Dedifferentiated amniotic fluid mesenchymal stem cell (primary cell): ENCODE measurements around the gene GAGE13.
A peak's percentile ranks its signal among the peaks of the same experiment; 100 is the strongest.
"Not testable (repeated sequence)": the region's sequence is repeated elsewhere in the genome, so short reads cannot be mapped to it uniquely, and the experiment has no call there.

Experiments used
- DNase-seq: peaks from one replicate; pipeline ENCODE4 v3.0.0-alpha.2; 2016; ENCODE audit errors: extremely low spot score

Gene GAGE13, protein sequence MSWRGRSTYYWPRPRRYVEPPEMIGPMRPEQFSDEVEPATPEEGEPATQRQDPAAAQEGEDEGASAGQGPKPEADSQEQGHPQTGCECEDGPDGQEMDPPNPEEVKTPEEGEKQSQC

DNA sequence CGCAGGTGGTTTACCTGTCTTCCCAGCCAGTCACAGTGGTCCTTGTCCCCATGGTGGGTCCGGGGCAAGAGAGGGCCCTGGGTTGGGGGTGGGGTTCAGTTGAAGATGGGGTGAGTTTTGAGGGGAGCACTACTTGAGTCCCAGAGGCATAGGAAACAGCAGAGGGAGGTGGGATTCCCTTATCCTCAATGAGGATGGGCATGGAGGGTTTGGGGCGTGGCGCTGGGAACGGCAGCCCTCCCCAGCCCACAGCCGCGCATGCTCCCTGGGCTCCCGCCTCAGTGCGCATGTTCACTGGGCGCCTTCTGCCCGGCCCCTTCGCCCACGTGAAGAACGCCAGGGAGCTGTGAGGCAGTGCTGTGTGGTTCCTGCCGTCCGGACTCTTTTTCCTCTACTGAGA is at the start of gene GAGE13:
Gene GAGE13 (plus strand): TSS at position 301 of the 400 bp plus-strand sequence. CDS start 1,156 bp downstream, outside the sequence.
- DNase-seq, result not testable (repeated sequence)

DNA sequence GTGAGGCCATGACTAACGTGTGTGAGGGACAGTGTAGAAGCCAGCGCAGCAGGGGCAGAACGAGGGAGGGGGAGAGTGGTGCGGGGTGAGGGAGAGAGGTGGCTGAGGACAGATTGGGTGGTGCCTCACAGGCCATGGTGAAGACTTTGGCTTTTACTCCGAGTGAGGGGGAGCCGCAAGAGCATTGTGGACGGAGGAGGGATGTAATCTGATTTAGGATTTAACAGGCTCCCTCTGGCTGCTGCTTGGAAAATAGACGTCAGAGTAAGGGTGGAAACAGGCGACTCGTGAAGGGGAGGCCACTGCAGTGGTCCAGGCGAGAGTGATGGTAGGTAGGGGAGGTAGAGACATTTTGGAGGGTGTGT is 48.8 kb upstream of the GAGE13 start:
- DNase-seq, result no peak

DNA sequence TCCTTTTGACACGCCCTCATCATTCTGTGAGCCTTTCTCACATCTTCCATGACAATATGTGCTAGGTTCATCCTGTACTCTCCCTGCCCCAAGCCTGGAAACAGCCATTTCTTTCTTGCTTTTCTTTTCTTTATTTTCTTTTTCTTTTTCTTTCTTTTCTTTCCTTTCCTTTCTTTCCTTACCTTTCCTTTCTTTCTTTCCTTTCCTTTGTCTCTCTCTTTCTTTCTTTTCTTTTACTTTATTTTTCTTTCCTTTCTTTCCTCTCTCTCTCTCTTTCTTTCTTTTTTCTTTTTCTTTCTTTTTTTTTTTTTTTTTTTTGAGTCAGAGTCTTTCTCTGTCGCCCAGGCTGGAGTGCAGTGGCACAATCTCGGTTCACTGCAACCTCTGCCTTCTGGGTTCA is 47.2 kb upstream of the GAGE13 start:
- no peak for DNase-seq

DNA sequence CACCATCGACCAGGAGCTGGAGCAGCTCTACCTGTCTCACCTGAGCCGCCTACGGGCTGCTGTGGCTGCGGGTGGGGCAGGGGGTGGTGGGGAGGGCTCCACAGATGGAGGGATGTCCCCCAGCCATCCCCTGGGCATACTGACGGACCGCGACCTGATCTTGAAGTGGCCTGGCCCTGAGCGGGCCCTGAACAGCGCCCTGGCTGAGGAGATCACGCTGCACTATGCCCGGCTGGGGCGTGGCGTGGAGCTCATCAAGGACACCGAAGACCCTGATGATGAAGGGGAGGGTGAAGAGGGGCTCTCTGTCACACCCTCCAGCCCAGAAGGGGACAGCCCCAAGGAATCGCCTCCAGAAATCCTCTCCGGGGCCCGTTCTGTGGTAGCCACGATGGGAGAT is 45.2 kb upstream of the GAGE13 start:
- no peak for DNase-seq

DNA sequence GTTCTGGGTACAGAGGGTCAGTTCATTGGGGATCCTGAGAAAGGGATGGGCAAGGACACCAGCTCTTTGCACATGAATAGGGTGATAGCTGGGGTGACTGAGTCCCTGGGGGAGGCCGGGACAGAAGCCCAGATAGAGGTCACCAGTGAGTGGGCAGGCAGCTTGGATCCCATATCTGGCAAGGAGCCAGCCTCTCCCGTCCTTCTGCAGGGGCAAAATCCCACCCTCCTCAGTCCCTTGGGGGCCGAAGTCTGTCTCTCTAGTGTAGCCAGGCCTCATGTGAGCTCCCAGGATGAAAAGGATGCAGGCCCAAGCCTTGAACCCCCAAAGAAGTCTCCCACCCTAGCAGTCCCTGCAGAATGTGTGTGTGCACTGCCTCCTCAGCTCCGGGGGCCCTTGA is 44.8 kb upstream of the GAGE13 start:
- no peak for DNase-seq

DNA sequence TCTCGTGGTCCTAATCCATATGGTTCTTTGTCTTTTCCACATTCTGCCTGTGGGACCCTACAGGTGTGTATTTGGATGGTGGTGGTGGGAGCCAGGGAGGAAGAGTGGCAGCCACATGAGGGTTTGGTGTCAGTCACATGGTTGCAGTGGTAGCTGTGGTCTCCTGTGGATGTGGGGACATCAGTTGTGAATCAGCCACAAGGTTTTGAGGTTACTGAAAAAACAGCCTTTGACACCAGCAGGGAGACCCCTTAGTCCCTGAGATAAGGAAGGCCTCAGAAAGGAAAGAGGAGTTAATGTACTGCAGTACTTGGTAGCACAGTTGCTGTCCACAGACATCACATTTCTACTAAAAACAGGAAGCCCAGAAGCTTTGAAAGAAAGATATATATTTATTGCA is 43.7 kb upstream of the GAGE13 start:
- DNase-seq, result no peak

DNA sequence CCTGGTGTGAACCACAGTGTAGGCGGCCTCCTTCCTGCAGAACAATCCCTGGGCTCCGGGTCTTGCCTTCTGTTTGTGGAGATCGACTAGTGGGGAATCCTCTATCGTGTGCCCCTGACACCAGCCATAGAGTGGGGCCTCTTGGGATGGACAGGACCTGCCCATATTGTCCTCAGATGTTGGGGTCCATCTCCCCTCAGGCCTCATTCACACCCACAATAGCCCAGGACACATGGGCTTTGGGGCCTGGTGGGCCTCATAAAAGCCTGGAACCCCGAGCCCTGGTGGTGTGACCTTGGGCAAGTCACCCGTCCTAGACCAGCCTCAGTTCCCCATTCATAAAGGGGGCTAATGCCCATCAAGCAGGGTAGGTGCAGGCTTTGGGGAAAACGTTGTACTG is 41.2 kb upstream of the GAGE13 start:
- no peak for DNase-seq

DNA sequence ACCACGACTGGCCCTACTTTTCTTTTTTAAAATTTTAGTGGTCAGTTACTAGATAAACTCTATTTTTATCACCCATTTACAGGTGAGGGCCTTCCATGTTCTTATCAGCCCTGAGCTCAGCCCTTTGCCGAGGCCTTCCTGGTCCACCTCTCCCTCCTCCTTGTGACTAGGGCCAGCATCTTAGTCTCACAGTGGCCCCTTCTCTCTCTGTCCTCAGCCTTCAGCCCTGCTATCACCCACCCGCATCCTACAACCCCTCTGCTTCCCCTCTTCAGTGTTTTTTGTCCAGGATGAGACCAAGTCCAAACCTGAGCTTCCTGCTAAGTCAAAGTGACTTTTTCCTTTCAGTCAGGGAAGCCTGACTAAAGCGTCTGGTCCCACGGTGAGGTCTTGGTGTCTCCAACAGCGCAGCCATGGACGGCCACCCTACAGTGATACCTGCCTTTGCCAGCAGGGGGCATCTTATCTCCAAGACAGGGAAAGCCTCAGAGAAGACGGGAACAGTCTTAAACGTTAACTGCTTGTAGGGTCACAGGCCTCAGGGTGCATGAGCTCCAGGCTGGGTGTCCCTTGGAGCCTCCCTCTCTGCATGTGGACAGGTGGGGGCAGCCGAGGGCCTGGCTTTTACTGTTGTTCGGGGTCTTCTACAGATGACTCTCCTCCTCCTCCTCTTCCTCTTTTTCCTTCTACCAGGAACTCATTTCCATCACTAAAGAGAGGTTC is 39.6 kb upstream of the GAGE13 start:
- DNase-seq, result no peak

DNA sequence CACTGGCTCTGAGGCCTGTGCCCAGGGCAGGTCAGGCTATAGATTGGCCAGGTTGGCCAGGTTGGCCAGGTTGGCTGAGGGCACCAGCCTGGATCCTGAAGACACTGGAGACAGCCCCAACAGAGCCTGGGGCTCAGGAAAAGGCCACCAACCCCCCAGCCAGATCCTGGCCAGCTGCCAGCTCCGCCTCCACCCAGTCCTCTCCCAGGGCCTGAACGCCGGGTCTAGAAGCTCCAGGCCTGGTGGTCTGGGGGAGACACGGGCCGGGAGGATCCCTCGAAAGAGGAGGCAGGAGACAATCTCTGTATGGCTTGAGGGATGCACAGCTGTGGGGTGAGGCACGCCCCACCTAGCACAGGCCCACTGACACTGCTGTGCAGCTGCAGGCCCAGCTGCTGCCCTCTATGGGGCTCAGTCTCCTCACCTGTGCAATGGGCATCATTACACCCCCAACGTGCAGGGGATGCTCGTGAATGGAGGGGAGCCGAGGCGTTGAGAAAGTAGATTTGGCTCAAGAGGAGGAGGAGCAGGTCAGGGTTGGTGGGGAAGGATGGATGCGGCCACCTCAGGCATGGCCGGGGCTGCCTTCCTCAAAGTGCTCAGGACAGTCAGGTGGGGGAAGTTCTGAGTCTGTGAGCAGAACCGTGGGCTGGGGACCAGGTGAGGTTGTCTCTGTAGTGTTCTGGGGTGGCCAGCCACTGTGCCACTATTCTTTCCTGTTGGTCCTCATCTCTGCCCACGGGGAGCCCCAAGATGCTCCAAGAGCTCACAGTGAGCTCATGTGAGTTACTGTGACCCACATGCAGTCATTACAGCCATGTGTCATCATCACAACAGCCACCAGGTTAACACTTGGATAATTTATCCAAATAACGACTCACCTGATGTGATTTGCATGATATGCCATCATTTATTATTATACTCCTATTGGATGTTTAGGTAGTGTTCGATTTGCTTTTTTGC is 38.7 kb upstream of the GAGE13 start:
- DNase-seq, result no peak

DNA sequence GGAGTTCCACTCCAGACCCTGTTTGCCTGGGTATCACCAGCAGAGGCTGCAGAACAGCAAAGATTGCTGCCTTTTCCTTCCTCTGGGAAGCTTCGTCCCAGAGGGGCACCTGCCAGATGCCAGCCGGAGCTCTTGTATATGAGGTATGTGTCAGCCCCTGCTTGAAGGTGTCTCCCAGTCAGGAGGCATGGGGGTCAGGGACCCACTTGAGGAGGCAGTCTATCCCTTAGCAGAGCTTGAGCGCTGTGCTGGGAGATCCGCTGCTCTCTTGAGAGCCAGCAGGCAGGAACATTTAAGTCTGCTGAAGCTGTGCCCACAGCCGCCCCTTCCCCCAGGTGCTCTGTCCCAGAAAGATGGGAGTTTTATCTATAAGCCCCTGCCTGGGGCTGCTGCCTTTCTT is 32.1 kb upstream of the GAGE13 start:
- not testable (repeated sequence) for DNase-seq

DNA sequence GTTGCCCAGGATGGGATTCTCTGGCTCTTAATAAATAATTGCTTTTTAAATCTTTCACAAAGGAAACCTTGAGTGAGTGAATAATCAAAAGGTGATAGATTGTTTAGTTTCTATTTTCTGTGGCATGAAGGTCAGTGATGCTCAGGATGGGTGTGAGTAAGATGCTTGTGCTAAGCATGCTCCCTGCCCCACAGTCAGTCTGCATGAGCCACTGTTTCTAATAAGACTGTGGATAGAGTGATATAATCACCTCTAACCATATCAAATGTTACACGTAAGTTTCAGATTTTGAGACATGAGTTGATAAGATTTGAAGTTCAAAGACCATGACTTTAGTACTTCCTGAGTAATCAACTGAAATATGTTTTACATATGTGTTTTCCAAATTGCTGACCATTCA is 30.7 kb upstream of the GAGE13 start:
- no peak for DNase-seq

DNA sequence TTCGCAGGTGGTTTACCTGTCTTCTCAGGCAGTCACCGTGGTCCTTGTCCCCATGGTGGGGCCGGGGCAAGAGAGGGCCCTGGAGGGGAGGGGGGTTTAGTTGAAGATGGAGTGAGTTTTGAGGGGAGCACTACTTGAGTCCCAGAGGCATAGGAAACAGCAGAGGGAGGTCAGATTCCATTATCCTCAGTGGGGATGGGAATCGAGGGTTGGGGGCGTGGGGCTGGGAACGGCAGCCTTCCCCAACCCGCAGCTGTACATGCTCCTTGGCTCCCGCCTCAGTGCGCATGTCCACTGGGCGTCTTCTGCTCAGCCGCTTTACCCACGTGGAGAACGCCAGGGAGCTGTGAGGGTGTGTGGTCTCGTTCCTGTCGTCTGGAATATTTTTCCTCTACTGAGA is 28.0 kb upstream of the GAGE13 start, which contains the start of gene GAGE10:
Gene GAGE10 (plus strand): TSS at position 301 of the 400 bp plus-strand sequence. CDS start 1,214 bp downstream, outside the sequence.
- no peak for DNase-seq

DNA sequence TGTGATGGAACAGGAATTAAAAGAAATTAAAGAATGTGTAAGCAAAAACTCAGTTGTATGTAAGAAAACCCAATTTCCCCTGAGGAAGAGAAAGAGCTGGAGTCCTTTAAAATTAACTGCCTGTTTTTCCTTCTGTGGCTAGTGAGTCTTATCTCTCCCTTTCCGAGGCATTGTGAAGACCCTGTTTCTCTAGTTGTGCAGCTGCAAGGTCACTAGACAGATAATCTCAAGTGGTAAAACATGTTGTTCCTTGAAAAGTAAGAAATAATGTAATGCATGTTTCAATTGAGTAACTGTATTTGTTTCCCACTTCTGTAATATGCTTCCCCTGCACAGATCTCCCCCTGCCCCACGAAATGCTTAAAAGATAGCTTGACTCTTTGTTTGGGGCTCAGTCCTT is 23.6 kb upstream of the GAGE13 start:
- not testable (repeated sequence) for DNase-seq

DNA sequence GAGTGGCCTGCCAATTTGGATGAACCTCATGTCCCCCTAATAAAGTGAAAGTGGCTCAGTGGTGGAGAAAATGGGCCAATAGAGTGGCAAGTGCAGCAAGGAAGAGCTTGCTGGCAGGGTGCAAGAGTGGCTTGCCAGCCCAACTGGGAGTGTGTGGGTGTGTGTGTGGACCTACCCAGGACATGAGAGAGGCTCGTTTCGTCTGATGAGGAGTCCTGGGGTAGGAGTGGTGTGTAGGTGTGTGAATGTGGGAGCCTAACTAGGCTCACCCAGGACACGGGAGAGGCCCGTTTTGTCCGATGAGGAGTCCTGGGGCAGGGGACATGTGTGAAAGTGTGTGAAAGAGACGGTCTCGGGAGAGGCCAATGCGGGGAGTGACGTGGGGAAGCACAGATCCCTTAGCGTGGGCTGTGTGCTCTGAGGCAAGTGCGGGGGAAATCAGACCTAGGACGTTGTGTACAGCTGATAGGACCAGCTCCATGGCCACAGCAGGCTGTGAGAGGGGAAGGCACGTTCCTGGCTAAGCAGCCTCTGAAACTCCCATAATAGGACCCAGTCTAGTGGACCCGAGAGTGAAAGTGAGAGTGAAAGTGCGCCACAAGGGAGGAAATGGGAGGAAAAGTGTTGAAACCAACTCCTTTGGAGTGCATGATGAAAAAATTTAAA is 22.6 kb upstream of the GAGE13 start:
- no peak for DNase-seq

DNA sequence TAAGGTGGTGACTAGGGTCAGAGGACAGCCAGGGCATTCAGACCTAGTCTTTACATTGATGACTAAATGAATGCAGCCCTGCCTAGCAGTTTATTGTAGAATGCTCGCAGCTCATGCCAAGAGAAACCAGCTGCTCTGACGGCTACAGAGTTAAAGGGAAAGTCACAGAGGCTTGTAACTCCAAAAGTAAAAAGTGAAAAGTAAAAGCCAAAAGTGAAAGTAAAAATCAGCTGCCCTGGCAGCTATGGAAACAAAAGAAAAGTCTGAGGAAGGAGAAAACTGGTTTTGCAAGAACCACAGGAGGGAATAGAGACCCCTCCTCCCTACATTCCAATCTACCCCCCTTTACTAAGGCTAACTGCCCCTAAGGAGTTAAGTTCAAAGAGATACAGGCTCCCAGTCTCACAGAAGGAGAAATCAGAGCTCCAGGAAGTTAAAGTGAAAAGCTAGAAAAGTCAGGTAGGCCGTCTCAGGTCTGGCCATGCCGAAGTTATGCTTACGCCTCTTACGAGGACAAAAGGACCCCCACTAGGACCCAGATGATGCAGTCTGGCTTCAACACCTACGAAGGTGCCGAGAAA is 21.9 kb upstream of the GAGE13 start:
- DNase-seq, result peak; percentile 26

DNA sequence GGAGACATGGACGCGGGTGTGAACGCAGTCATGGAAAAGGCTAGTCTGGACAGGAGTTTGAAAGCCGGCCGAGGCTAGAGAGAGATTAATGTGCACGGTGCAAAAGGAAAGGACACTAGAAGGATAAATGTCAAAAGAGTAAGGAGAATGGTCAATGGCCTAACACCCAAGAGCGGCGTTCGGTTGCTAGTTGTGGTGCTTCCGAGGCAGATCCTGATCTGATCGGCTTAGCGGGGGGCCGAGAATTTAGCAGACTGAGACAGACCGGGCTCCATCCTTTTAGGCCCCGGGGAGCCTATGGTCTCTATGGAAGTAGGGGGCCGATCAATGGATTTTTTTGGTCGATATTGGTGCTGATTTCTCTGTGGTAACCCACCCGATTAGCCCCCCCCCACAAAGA is 21.0 kb upstream of the GAGE13 start:
- DNase-seq, result no peak

DNA sequence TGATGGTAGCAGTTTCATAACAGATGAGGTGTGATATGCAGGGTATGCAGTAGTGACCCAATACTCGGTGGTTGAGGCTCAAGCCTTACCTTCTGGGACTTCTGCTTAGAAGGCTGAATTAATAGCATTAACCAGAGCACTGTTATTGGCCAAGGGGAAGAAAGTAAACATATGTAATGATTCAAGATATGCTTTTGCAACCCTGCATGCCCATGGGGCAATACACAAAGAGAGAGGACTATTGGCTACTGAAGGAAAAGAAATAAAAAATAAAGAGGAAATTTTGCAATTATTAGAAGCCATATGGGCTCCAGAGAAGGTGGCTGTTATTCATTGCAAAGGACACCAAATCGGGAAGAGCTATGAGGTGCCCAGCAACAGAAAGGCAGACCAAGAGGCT is 19.2 kb upstream of the GAGE13 start:
- no peak for DNase-seq

DNA sequence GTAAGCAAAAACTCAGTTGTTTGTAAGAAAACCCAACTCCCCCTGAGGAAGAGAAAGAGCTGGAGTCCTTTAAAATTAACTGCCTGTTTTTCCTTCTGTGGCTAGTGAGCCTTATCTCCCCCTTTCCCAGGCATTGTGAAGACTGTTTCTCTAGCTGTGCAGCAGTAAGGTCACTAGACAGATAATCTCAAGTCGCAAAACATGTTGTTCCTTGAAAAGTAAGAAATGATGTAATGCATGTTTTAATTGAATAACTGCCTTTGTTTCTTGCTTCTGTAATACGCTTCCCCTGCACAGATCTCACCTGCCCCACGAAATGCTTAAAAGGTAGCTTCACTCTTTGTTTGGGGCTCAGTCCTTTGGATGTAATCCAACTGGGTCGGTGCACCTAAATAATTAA is 15.3 kb upstream of the GAGE13 start:
- DNase-seq, result no peak

DNA sequence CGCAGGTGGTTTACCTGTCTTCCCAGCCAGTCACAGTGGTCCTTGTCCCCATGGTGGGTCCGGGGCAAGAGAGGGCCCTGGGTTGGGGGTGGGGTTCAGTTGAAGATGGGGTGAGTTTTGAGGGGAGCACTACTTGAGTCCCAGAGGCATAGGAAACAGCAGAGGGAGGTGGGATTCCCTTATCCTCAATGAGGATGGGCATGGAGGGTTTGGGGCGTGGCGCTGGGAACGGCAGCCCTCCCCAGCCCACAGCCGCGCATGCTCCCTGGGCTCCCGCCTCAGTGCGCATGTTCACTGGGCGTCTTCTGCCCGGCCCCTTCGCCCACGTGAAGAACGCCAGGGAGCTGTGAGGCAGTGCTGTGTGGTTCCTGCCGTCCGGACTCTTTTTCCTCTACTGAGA is 9.6 kb upstream of the GAGE13 start, which contains the start of gene GAGE12J:
Gene GAGE12J (plus strand): TSS at position 301 of the 400 bp plus-strand sequence. CDS start 1,157 bp downstream, outside the sequence.
- not testable (repeated sequence) for DNase-seq

DNA sequence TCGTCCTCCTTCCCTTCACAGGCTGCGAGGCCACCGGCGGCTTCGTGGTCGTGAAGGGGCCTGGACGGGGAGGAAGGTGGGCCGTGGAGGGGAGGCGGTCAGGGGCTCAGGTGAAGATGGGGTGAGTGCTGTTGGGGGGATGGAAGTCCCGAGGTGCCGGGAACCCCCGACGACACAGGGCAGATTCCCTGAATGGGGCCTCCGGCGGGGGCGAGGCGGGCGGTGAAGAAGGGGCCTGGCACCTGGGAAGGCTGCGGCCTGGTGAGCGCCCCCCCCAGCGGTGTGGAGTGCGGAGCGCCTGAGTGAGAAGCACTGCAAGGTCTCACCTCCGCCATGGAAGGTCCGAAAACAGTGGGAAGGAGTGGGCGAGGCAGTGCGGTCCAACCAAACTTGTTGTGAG is 9.1 kb upstream of the GAGE13 start:
- DNase-seq, result not testable (repeated sequence)

DNA sequence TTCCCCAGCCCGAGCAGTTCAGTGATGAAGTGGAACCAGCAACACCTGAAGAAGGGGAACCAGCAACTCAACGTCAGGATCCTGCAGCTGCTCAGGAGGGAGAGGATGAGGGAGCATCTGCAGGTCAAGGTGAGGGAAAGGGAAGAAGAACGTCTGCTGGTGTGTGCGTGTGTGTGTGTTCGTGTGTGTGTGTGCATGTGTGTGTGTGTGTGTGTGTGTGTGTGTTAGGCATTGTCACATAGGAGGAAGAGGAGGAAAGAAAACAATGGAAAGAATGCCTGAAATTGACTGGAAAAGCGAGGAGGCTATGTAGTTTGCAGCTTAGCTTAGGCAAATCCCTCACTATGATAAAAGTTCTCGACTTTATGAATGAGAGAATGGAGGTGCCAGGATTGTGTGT is 7.6 kb upstream of the GAGE13 start:
- not testable (repeated sequence) for DNase-seq
